HG03460 (cell line): ENCODE results near the gene RESP18.

Source experiments
- ATAC-seq: cut with Tn5 transposase; IDR thresholded peaks from one replicate; pipeline ENCODE4 v1.9.1; 2021; ENCODE audit not compliant: unreplicated experiment

Gene RESP18

DNA sequence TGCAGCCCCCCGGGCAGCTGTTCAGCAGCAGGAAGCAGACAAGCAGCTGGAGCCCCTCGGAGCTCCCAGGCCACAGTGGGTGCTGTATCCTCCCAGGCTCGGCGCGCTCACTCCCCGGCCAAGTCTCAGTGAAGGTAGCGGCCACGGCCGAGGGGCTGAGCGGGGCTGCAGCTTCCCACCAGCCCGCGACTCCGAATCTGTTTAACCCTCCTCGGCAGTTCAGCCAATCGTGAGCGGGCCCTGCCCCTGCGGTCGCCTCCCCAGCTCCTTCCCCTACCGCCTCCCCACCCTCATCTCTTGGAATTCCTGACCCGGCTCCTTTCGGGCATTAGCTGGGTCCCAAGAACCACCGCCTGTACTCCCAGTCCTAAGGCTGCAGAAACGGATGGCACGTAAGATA lies at the start of gene RESP18:
RESP18 (minus strand) TSS at position 203 of the 400 bp plus-strand sequence.
- no peak for ATAC-seq

DNA sequence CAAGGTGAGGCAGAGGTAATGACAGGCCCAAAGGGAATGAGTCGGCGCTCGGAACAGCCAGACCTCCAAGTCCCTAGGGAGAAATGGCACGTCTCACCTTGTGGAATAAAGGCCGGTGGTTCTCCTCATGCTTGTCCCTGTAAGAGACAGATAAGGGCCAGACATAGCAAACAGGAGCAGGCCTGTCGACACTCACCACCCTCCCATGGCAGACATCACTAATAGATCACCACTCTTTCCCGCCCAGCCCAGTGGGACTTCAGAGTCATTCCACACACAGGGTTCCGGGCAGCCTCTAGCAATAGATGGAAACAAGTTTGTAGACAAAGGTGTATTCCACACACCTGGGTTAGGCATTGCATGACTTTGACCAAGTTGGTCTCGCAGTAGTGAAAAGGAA lies 48.9 kb upstream of the RESP18 start:
- ATAC-seq, result no peak

DNA sequence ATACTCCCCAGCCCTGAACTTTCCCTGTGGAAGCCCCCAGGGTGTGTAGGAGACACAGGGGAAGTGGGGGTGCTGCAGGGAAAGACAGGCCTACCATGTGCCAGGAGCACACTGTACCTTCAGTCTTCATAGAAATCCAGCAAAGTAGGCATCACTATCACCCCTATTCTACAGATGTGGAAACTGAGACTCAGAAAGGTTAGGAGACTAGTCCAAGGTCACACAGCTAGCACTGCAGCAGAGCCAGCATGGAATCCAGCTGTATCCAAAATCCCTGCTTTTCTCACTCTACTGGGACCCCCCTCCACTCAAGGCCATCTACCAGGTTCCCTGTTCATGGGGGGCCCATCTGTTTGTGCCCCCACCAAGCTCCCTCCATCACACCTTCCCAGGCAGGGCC lies 48.4 kb upstream of the RESP18 start:
- ATAC-seq, result no peak

DNA sequence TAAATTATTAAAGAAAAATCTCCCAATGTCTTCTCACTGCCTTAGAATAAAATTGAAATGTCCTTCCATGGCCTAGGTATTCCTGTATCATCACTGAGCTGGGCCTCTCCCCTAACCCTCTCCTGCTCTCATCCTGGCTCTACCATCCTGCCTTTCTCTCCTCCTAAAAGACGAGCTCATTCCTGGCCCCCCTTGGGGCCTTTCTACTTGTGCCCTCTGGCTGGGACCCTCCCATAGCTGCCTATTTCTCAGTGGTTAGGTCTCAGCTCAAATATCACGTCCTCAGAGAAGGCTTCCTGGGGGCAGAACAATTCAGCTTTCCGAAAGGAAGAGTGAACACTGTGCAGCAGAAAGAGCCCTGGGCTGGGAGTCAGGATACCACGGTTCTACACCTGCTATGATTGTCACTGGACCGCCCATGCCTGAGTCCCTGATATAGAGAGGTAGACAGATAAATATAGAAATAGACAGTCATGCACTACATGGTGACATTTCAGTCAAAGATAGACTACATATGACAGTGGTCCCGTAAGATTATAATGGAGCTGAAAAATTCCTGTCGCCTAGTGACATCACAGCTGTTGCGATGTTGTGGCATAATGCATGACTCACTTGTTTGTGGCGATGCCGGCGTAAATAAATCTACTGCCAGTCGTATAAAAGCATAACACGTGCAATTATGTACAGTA lies 45.8 kb upstream of the RESP18 start:
- ATAC-seq, result no peak

DNA sequence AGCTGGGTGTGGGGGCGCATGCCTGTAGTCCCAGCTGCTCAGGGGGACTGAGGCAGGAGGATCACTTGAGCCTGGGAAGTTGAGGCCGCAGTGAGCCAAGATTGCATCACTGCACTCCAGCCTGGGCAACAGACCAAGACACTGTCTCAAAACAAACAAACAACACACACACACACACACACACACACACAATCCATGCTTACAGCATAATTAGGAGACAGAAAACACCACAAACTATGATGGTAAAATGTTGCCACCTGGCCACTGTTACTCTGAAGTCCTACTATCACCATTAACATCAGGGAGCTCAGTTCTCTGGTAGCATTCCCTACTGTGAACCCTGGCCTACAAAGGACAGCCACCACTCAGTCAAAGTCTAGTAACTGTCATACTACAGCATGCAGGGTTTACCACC lies 36.9 kb upstream of the RESP18 start:
- ATAC-seq, result no peak

DNA sequence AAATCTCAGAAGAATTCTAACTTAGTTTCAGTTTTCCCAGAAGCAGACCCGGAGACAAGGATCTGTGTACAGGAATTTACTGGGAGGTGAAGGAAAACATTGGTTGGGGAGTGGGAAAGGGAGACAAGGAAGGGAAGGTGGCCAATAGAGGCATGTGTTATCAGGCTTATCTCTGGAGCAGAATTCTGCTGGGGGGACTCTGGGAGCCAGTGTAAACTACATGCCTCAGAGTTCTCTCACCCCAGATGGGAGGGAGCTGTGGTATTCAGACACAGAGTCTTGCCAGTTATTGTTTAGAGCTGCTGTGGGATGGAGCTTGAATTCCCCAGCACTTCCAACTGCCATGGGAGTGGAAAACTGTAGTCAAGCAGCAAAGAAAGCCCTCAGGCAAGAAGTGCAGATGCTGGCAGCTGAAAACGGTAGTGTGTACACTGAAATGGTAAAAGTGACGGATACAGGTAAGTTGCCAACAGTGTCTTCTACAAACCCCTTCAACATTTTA lies 36.2 kb upstream of the RESP18 start:
- no peak for ATAC-seq

DNA sequence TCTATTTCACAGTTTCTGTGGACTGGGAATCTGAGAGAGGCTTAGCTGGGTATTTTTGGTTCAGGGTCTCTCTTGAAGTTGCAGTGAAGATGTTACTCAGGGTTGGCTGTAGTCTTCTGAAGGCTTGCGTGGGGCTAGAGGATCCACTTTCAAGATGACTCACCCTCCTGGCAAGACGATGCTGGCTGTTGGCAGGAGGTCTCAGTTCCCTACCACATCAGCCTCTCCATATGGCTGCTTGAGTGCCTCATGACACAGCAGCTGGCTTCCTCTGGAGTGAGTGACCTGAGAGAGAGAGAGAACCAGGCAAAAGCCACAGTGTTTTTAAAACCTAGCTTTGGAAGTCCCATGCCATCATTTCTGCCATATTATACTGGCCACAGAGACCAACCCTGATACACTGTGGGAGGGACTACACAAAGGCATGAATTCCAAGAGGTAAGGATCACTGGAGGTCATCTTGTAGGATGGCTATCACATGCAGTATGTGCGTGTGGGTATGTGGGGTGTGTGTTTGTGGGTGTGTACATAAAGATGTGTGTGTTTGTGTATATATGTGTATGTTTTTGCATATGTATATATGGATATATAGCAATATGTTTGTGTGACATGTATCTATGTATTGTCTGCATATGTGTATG lies 30.1 kb upstream of the RESP18 start:
- peak; percentile 86 for ATAC-seq

DNA sequence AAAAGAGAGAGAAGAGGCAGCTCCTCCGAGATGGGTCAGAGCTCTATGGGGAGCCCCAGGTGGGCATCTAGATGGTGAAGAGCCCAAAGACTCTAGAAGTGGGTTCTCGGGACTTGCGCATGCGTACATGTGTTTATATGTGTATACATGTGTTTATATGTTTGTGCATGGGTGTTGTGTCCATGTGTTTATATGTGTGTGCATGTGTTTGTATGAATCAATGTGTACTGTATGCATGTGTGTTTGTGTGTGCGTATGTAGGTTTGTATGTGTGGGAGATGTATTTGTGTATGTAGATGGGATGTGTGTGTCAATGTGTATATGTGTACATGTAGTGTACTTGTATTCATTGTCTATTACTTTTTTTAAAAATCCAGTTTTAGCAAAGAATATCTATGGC lies 29.5 kb upstream of the RESP18 start:
- no peak for ATAC-seq

DNA sequence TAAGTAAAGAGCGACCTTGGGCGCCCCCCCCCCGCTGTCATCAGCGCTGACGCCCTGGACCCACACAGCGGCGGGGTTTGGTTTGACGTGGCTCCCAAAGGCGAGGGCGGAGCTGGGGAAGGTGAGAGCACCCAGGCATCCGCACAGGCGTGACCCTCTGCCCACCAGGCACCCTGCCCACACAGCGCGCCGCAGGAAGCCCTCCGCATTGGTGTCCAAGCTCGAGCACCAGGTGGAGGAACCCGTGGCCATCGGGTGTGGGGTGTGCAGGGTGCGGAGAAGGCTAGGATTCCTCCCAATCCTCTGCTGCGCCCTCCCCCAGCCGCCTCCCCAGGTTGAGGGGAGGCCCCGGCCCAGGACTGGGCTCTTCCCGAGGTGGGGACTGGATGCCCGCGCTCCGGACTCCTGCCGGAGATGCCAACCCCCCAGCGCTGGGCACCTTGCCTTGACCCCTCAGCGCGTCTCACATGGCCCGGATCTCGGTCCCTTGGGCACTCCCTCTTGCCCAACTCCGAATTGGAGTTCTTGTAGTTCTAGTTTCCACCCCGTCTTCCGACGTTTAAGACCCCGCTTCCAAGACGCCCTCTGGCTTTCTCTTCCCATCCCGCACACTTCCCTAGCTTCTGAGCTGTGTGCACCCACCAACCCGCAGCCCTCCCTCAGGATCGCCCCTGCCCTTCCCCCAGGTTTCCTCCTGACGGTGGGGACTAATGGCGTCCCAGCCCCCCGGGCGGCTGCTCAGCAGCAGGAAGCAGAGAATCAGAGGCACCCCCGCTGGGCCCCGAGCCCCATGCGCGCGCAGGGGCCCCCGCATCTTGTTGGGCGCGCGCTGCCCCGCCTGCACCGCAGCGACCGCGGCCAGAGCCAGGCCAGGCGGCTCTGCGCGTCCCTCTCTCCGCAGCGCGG lies 25.9 kb upstream of the RESP18 start:
- ATAC-seq, result no peak

DNA sequence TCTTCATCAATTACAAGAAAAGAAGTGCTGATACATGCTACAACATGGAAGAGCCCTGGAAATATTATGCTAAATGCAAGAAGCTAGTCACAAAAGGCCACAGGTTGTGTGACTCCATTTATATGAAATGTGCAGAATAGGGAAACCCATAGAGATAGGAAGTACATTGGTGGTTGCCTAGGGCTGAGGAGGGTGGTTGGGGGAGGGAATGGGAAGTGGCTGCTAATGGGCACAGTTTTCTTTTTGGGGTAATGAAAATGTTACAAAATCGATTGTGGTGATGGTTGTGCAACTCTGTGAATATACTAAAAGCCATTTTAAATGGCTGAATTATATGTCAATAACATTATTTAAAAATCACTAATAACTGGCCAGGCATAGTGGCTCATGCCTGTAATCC lies 24.3 kb upstream of the RESP18 start:
- ATAC-seq, result no peak

DNA sequence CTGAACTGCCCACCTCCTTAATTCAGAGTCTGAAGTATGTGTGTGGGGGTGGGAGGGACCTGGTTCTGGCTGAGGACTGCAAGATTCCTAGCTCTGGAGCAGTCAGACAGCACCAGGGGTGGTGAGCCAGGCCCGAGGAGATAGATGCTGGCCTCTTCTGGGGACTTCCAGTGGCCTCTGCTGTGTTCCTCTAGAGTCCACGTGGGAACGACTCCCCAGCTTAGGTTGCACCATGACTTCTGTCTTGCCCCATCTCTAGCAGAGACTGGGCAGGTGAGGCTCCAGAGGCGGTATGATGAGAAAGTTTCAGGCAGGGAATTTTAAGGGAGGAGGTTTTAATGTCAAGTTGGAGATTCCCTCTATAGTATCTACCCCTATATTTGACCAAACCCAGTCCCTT lies 22.0 kb upstream of the RESP18 start:
- no peak for ATAC-seq

DNA sequence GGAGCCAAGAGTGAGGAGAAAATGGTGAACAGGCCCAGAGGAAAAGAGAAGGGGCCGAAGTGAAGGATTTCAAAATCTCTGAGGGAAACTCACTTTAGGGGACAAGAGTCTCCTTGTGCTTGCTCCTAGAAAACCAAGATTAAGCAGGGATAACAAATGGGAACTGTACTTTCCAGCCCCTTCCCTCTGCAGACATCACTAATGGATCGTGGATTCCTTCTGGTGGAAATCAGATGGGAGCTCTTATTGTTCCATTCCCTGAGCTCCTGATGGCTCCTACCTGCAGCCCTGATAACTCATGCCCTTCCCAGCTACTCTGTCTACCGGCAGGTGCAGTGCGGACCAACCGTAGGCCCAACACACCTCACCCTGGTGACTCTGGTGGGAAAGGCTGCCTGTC lies 20.6 kb upstream of the RESP18 start:
- ATAC-seq, result no peak

DNA sequence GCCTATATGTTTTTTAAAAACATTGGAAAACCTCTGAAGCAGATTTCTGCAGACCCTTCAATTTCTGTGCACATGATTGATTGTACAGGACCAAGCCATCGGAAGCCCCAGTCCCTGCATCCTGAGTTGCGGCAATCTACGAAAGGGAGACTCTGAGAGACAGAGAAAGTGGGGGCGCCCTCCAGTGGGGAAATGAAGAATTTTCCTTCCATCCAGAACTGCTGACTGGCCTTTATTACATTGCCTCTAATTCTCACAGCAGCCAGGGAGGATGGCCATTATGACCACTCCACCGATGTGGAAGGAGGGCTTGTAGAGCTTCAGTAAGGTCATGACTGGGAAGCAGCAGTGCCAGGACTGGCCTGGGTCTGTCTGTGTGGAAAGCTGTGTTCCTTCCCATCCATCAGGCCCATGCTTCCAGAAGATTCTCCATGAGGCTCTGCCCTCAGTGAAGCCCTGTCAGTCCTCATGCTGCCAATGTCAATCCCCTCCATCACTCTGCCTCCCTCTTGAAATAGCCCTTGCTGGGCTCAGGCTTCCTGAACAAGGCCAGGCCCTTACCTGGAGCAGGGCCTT lies 20.0 kb upstream of the RESP18 start:
- no peak for ATAC-seq

DNA sequence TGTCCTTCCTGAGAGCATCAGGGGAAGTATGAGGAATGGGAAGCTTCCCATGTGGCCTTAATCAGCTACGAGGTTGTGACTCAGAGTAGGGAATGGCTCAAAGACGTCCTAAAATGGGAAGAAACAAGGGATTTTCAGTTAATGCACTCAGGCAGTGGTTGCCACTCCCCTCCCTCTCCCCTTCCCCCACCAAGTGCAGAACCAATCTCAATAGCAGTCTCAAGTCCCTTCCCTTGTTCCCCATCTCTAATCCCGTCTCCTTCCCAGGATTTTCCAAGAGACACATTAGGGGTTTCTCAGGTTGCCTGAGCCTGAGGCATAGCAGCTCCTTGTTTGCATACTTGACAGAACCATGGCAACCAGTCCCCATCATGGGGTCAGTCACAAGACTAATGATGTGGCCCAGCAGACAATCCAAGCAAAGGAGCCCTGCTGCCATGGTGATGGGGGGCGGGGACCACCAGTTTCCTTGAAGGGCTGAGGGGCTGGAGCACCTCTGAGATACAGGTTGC lies 18.2 kb upstream of the RESP18 start:
- ATAC-seq, result no peak

DNA sequence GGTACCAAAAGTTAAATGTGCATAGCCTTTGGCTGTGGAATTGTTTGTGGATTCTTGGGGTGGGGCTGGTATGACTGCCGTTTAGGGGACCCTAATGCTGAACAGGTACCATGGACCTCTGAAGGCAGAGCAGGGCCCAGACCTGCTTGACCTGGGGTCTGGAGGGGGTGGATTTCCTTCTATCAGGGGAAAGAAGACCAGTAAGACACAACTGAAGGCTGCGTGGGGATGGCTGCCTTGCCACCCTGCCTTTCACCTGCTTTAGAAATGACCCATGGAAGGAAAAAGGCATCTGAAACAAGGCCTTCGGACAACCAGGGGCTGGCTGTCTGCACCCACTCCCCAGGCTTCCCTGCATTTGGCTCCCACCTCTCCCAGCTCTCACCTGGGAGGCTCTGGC lies 17.7 kb upstream of the RESP18 start:
- ATAC-seq, result no peak

DNA sequence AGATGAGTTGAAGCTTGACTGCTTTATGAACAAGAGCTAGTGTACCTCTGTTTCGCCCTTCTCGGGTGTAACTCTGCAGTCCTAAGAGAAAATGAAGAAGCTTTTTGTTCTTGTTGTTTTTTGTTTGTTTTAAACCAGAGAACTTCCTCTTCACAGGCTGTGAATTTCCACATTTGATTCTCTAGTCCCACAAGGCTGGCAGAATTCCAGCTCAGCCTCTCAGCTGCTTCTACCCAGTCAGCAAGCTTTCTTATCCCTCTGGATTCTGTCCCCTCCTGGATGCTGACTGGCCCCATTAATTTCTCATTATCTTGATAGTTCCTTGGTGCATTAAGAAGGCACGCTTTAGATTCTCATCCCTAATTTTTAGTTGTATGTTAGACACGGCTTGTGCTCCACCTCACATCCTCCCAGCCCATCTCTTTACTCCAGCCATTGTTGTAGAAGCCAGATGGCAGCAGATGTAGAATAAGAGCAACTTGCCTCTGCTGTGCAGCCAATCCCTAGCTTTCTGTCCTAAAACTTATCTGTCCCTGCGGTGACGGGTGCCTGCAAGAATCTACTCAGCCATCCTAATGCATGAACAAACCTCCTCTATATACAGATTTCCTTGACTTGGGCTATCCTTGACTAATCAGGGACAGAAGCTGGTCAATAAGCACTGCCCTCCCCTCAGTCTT lies 12.3 kb upstream of the RESP18 start:
- ATAC-seq, result no peak

DNA sequence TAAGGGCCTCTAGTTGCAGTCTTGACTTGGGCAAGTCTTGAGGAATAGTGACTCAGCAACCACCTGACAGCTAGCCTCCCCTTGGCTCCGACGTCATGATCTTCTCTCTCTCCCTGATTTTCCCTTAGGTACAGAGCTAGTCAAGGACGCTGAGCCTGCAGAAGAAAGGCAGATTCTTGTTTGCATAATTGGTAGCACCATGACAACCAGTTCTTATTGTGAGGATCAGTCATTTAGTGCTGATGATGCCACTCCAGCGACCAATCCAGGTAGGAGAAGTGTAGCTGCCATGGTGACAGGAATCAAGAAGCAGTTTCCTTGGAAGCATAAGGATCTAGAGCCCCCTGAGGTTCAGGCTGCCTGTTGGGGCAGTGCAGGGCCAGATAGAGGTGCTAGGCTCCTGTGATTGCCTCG lies 2.8 kb upstream of the RESP18 start:
- no peak for ATAC-seq

DNA sequence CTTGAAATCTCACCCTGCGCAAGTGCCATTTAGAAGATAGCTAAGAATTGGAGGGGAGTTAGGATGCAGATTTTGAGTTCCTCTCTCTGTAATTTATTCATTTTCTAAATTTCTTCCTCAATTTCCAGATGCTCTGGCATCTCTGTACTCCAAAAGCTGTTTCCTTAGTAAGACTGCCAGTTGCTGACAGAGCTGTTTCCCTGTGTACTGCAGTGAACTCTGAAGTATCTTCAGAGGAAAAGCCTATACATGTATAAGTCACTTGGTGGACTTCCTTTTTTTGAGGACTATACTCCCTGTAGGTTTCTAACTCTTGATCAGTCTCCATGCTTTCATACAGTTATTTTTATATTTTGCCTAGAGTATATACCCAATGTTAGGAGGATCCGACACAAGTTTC lies 1.5 kb upstream of the RESP18 start:
- ATAC-seq, result no peak

DNA sequence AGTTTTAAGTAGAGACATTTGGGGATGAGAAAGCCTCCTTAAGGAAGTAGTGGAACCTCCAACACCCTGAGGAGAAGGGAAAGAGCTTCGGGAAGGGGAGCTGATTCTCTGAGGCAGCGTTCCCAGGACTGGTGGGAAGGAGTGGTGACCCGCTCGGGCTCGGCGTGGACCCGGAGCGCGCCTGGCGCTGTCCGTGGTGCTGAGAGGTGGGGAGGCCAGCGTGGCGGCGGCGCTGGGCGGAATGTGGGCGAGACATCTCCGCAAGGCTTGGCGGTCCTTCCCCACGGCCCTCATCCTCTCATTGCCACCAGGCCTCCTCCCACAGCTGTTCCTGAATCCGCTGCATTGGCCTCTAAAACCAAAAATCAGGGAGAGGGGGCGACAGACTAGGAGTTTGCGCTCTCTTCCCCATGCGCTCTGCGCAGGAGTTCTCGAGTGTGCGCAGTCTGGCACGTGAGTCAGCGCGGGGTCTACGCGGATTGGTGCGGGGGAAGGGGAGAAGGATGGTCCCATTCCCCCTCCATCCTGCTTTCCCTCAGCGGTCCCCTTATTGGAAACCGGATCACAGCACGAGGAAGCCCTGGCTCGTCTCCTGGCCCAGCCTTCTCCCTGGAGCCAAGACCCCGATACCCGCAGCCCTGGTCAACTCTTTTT lies 857 bp downstream of the RESP18 start:
- ATAC-seq, result no peak

DNA sequence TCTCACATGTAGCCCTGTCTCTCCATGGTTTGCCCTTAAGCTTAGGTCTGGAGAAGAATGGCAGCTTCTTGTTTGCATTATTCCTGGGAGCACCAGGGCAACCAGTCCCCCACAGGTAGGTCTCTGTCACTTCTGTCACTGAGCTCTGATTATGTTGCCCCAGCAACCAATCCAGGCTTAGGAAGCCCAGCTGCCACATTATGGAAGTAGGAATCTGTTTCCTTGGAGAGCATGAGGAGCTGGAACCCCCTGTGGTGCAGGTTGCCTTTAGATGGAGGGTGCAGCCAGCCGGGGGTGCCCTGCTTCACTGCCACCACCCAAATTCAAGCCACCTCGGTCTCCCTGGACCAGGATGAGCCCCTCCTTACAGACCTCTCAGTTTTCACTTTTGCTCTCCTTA lies 4.8 kb downstream of the RESP18 start:
- ATAC-seq, result no peak
